GM12873 (cell line): ENCODE results near the gene IGF2R.

Experiments
- CTCF ChIP-seq: IDR thresholded peaks from 2 replicates; pipeline ENCODE4 v1.5.1; 2012; ENCODE audit warnings: low read depth, mild to moderate bottlenecking, moderate library complexity, low read length, control low read depth; ENCODE audit not compliant: insufficient read depth; ENCODE audit errors: missing control alignments

Gene IGF2R

DNA sequence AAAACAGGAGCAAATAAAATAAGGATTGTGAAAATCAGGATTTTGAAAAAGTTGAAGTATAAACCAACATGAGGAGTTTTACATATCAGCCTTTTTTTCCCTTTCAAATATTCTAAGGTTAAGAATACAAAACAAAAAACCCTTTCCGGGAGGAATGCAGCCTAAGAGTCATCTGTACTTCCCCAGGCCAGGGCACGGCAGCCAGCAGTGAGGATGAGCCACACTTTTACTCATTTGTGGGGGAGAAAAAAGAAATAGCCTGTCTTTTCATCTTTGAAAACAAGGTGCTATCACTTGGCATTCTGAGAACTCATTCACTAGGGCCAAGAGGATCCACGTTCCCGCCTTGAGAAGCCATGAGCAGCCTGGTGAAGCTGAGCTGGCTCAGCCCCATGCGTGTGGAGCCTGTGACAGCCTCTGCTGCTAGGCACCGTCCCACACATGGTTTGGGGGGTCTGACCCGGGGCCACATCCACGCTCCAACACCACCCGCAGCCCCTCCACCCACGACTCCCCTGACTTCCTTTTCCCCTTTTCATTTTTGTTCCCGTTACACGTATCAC is 164.0 kb downstream of the IGF2R start:
- TF ChIP-seq CTCF: no peak

GRCh38 chr6:160133441-160134336 is 164.8 kb downstream of the IGF2R start:
- no peak for TF ChIP-seq CTCF

- no peak for TF ChIP-seq CTCF
These were observed 166.1 kb downstream of the IGF2R start for GRCh38 chr6:160134779-160135547.

DNA sequence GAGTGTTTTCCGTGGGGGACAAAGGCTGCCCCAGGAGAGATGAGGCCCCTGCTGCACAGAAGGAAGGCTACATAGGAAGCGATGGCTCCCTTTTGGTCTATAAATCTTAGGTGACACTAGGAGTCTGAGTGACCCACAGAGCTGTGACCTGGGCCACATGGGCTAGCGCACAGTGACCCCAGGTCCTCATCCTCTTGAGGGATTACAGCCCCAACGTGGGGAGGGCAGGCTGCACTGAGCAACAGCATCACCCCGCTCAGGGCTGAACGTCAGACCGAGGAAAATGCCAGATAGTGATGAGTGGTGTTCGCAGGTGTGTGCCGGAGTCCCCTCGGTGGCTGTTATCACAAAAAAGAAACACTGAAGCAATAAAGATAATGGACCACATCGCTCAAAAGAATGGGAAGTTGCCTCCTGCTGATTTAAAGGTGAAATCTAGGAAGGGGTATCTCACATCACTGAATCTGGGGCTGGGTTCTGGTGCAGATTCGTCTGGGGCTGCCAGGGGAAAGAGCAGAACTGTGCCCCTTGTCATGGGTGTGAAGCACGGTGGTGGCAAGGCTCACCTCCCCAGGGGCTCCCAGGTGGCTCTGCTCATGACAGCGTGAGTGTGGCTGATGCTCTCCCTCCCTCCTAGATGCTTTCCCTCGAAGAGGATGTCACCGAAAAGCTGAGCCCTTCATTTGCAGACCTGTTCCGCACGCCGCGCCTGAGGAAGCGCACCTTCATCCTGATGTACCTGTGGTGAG is 167.2 kb downstream of the IGF2R start:
- TF ChIP-seq CTCF: no peak

DNA sequence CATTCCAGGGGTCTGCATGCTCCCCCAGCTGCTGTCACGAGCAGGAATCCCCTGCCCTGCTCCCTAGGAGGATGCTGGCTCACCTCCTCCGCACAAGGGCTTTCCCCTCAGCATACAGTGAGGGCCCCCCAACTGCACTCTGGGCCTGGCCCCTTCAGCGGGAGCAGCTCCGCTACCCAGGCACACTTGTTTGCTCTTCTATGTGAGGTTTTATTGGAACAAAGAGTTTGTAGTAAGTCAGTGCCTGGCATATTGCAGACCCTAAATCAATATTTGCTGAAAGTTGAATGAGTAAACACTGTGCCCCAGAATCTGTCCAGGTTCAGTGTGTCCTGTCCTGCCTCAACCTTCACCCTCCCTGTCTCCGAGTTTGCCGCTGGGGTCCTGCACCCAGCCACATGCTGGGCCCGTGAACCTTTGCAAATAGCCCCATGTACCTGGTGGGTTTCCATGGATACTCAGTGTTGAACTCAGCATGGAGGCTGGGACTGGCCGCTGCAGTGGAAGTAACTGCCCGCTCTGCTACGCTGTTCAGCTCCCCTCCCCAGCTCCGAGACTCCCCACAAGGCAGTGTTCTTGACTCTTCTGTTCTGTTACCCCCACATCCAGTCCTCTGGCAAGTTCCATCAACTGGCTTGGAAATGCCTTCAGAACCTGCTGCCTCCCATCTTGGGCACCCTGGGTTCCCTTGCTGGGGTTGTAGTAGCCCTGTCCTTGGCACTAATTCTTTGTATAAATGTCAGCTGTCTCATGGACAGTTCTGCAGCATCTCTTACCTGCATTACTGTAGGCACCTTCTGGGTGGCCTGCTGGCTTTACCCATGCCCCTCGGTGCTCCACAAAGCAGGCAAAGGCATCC is 168.5 kb downstream of the IGF2R start:
- TF ChIP-seq CTCF: no peak

- TF ChIP-seq CTCF: peak; percentile 78
These were observed 169.3 kb downstream of the IGF2R start for GRCh38 chr6:160137989-160138835.
